GM12878 (cell line): ENCODE data around the gene LDLRAD3. TPM values are rescaled to one million over a fixed set of nuclear protein-coding genes. Genes with fewer than 3 reads are reported as not detected.

ENCODE experiments used
- ATAC-seq: fragments of 200-7000 bp; cut with Tn5 transposase; 3 replicates; pipeline ENCODE4 v1.9.1; 2020; ENCODE audit warnings: mild to moderate bottlenecking, moderate library complexity
- BruUV-seq: library from RNA; stranded (reverse); fragments of 400-500 nt; replicated peaks from 2 replicates; lab custom pipeline; 2021; lab: Mats Ljungman, UMichigan
- CTCF ChIA-PET: fragments of 300-600 bp; sonication (Branson Sonifier 250); formaldehyde crosslinking; extraction: SDS; loops from one replicate; lab custom pipeline; 2021; ENCODE audit warnings: inconsistent platforms; lab: Yijun Ruan, JAX
- POLR2A ChIA-PET: fragments of 350-600 bp; formaldehyde crosslinking; extraction: SDS; loops from one replicate; lab custom pipeline; 2021; ENCODE audit warnings: inconsistent platforms; lab: Charles Lee
- RAD21 ChIA-PET: fragments of 300-600 bp; sonication (Branson Sonifier 250); formaldehyde crosslinking; loops from one replicate; lab custom pipeline; 2023; ENCODE audit warnings: antibody characterized with exemption; ENCODE audit not compliant: unreplicated experiment; lab: Charles Lee
- SMC1A ChIA-PET: fragments of 300-600 bp; sonication (Branson Sonifier 250); formaldehyde crosslinking; loops from one replicate; lab custom pipeline; 2023; ENCODE audit not compliant: unreplicated experiment, uncharacterized antibody; lab: Charles Lee
- DNase-seq: peaks from one replicate; pipeline ENCODE4 v3.0.0-alpha.2; 2011; ENCODE audit warnings: low read depth, low spot score
- FAIRE-seq: peaks from 3 replicates; lab custom pipeline; 2011; peaks lifted over from hg19 to GRCh38; lab: Jason Lieb, UNC
- H2AFZ ChIP-seq: 2 replicates; pipeline ENCODE4 v1.6.0; 2011; ENCODE audit warnings: low read depth, low read length, control low read depth; ENCODE audit not compliant: control insufficient read depth
- H3K27ac ChIP-seq: 2 replicates; pipeline ENCODE4 v1.5.1; 2011; ENCODE audit warnings: control low read depth; ENCODE audit not compliant: control insufficient read depth, insufficient read depth
- H3K27me3 ChIP-seq, 2 experiments: replicated peaks in 1 of 2; 2 replicates each; pipeline versions ENCODE4 v1.6.0 to v1.6.1; 2011; ENCODE audit warnings: low read length in 1 of 2; ENCODE audit not compliant: control insufficient read depth in 2 of 2, insufficient read depth in 2 of 2
- H3K36me3 ChIP-seq, 2 experiments: 2 replicates each; pipeline ENCODE4 v1.5.1; 2011; ENCODE audit warnings: low read length in 1 of 2; ENCODE audit not compliant: control insufficient read depth in 2 of 2, insufficient read depth in 2 of 2
- H3K4me1 ChIP-seq: 2 replicates; pipeline ENCODE4 v1.6.1; 2011; ENCODE audit warnings: mild to moderate bottlenecking, low read length, moderate library complexity, mixed read lengths; ENCODE audit not compliant: control insufficient read depth, insufficient read depth
- H3K4me2 ChIP-seq: 2 replicates; pipeline ENCODE4 v1.6.0; 2011; ENCODE audit warnings: control low read depth; ENCODE audit not compliant: control insufficient read depth, insufficient read depth
- H3K4me3 ChIP-seq: fragments of 200-600 bp; sonication (generic); 2 replicates; pipeline ENCODE4 v1.5.1; 2016
- H3K79me2 ChIP-seq: 2 replicates; pipeline ENCODE4 v1.6.0; 2011; ENCODE audit warnings: low read length; ENCODE audit not compliant: control insufficient read depth, insufficient read depth
- H3K9ac ChIP-seq: 2 replicates; pipeline ENCODE4 v1.8.0; 2011; ENCODE audit warnings: low read length, control low read depth, mixed read lengths; ENCODE audit not compliant: control insufficient read depth, insufficient read depth
- H3K9me3 ChIP-seq: replicated peaks from 3 replicates; pipeline ENCODE4 v1.5.1; 2011; ENCODE audit warnings: mild to moderate bottlenecking, low read length; ENCODE audit not compliant: control insufficient read depth, insufficient read depth
- H4K20me1 ChIP-seq: 2 replicates; pipeline ENCODE4 v1.6.0; 2011; ENCODE audit not compliant: control insufficient read depth, insufficient read depth
- BHLHE40 ChIP-seq, 2 experiments: fragments of 450-650 bp in 1 of 2; IDR thresholded peaks; 2 replicates each; pipeline ENCODE4 v1.6.1; 2011 to 2017; ENCODE audit warnings: low read depth in 2 of 2, borderline replicate concordance in 1 of 2, improper control_type of control experiment in 1 of 2, low read length in 1 of 2, mild to moderate bottlenecking in 1 of 2
- EED ChIP-seq: sonication (generic); IDR thresholded peaks from 2 replicates; pipeline ENCODE4 v1.6.1; 2016; ENCODE audit warnings: antibody characterized with exemption, low read depth
- NR2F1 ChIP-seq: fragments of 450-650 bp; conservative IDR thresholded peaks from 2 replicates; pipeline ENCODE4 v1.6.1; 2017; ENCODE audit warnings: mild to moderate bottlenecking
- WGBS: methylation state at CpG from one replicate; pipeline ENCODE4 v1.1.6; 2016; ENCODE audit warnings: low lambda C conversion rate; ENCODE audit not compliant: insufficient replicate concordance, insufficient coverage; ENCODE audit errors: missing lambda C conversion rate; 5-methylcytosine and 5-hydroxymethylcytosine counted together
- in situ Hi-C: fragments of 300-500 bp; cut with MboI; formaldehyde crosslinking; loops from 9 replicates; pipeline ENCODE4 v1.14.3; 2018; ENCODE audit warnings: mixed read lengths
- intact Hi-C: fragments of 100-400 bp; cut with micrococcal nuclease; formaldehyde crosslinking; loops from one replicate; pipeline ENCODE4 v1.14.2; 2022; ENCODE audit not compliant: unreplicated experiment
- polyA plus RNA-seq, 11 experiments: library from polyadenylated mRNA; depleted of rRNA in 4 of 11; unstranded in 6 of 11; stranded (reverse) in 5 of 11; fragments of >200 nt; fragmentation: Nextera tagmentation in 4 of 11; fragmentation: Illumina TruSeq in 1 of 11; extraction: Ambion mirVana in 4 of 11; extraction: Trizol in 1 of 11; gene quantifications; 1 replicate in 1 of 11; 2 replicates in 10 of 11; pipeline versions ENCODE4 v1.2.1 to v1.2.3, GENCODE V29; 2011 to 2016; ENCODE audit warnings: inconsistent platforms in 2 of 11, missing spikeins in 2 of 11, low read depth in 1 of 11
- total RNA-seq, 4 experiments: library from RNA; depleted of rRNA in 3 of 4; stranded (reverse); fragments of >200 nt in 3 of 4; fragmentation: Illumina TruSeq in 1 of 4; extraction: Trizol in 1 of 4; gene quantifications; 2 replicates each; pipeline versions ENCODE4 v1.2.1 to v1.2.3, GENCODE V29; 2013 to 2021
- TF ChIP-seq, protein P1 (sequence below): IDR thresholded peaks from 2 replicates; pipeline ENCODE4 v1.6.1; 2012; ENCODE audit warnings: low read depth, low read length, improper control_type of control experiment

Gene LDLRAD3
- total and polyA plus RNA-seq, 10 of the 15 experiments (the other 5 are each of a cell fraction or from before 2014, with no cell fraction given) = 2.5 to 17.2 (median 10.7) TPM

DNA sequence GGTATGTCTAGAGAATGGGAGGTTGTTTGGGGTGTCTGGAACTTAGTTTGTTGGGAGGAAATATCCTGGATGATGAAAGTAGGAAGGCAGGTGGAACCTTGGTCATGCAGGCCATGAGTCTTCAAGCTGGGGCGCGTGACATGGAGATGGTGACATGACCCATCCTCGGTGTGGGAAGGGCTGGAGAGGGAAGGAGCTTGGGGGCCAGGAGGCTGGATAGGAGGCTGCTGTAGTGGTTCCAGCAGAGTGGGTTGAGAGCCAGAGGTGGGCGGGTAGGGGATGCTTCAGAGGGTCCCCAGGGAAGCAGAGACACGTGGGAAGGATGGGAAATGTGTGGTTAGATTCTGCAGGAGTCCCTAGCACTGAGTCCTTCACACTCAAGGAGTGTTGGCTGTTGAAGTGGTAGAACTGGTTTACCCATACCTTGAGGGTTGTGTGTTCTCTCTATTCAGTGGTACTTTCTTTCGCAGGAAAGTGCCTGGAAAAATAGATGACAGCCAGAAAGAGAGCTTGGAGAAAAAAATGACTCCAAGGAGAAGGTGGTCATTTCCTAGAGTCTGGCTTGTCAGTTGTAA, 56.8 kb downstream of the LDLRAD3 start:
- RAD21 ChIA-PET = interaction anchor here (2.1 kb wide), 1 partner anchor 179 kb away, joined by 6 read pairs; no protein-coding TSS in a partner anchor
- FAIRE-seq = no peak
- no peak for ATAC-seq

DNA sequence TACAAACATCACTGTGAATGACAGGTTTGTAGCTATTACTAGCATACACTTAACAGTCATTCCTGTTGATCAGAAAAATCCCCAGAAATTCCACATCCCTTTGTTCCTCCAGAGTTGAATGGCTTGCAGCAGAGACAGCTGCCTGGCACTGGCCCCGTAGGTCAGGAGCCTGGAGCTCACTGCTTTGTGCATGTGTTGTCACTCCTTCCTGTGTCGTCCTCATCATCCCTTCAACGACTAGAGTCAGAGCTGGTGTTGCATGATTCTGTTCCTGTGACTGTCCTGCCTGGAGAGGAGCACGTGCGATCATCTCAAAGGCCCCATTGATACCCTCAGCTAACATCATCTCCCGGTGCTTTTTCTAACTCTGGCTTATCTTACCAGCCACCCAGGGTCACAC, 58.3 kb downstream of the LDLRAD3 start:
- Histone ChIP-seq H3K27me3 (no peaks in the 10 kb centered on the region), H3K27ac (no peak overlapping the region), H3K9ac (no peak overlapping the region), H3K9me3 (peaks cover 2% of the 10 kb centered on the region; the same call in 2 of the 3 replicates), H2AFZ (no peak overlapping the region), H4K20me1 (no peaks in the 10 kb centered on the region), H3K4me1 (peaks cover 11% of the 10 kb centered on the region)
- SMC1A ChIA-PET = interaction anchor here (0.5 to 1.6 kb wide), 10 partner anchors 11 to 221 kb away, joined by 3 to 5 read pairs (median 3); no protein-coding TSS in a partner anchor
- ATAC-seq = no peak
- in situ Hi-C loops (no loop called here), intact Hi-C loops (no loop called here)
- POLR2A ChIA-PET = interaction anchor here (0.6 to 0.7 kb wide), 2 partner anchors 20 to 86 kb away, joined by 3 read pairs; no protein-coding TSS in a partner anchor
- no TSS peak for BruUV-seq
- no peak for DNase-seq
- WGBS = 48% methylated on average over 6 of the region's 6 CpGs
- FAIRE-seq = no peak
- CTCF ChIA-PET = interaction anchor here (1.0 to 2.6 kb wide), 6 partner anchors 8 to 180 kb away, joined by 3 to 8 read pairs (median 4); no protein-coding TSS in a partner anchor
- TF ChIP-seq EED = peak; percentile 53
- no peak for TF ChIP-seq BHLHE40 (IDR thresholded peaks at IDR 0.05; ENCODE audit: borderline replicate concordance in 1 of 2, low read depth in 2 of 2, low read length in 1 of 2)
- TF ChIP-seq, all 136 proteins: peak for 1
- Histone ChIP-seq H3K79me2 (no peaks in the 10 kb centered on the region), H3K4me3 (no peak overlapping the region), H3K36me3 (no peaks in the 10 kb centered on the region; a peak in 1 of 4 replicates), H3K4me2 (no peak overlapping the region)
- RAD21 ChIA-PET = interaction anchor here (1.2 to 2.1 kb wide), 2 partner anchors 9 to 180 kb away, joined by 4 to 6 read pairs; no protein-coding TSS in a partner anchor

More for the DNA sequence above, 56.8 kb downstream of the LDLRAD3 start:
- Histone ChIP-seq H4K20me1 (no peaks in the 10 kb centered on the region), H3K27ac (no peak overlapping the region), H3K4me3 (no peak overlapping the region), H3K4me2 (no peak overlapping the region), H3K9ac (no peak overlapping the region), H3K79me2 (no peaks in the 10 kb centered on the region), H3K4me1 (peaks cover 11% of the 10 kb centered on the region), H3K27me3 (no peaks in the 10 kb centered on the region), H2AFZ (no peak overlapping the region), H3K36me3 (no peaks in the 10 kb centered on the region; a peak in 1 of 4 replicates), H3K9me3 (peaks cover 2% of the 10 kb centered on the region; the same call in 2 of the 3 replicates)
- in situ Hi-C loops (no loop called here), intact Hi-C loops (no loop called here)
- 54% methylated on average over 6 of the region's 6 CpGs for WGBS
- CTCF ChIA-PET = interaction anchor here (1.3 to 2.6 kb wide), 3 partner anchors 10 to 179 kb away, joined by 3 to 8 read pairs (median 3); no protein-coding TSS in a partner anchor
- SMC1A ChIA-PET = interaction anchor here (1.3 to 1.5 kb wide), 2 partner anchors 32 to 63 kb away, joined by 3 to 5 read pairs; no protein-coding TSS in a partner anchor
- no peak for DNase-seq
- BruUV-seq = no TSS peak
- no peak for TF ChIP-seq NR2F1
- TF ChIP-seq, protein P1, sequence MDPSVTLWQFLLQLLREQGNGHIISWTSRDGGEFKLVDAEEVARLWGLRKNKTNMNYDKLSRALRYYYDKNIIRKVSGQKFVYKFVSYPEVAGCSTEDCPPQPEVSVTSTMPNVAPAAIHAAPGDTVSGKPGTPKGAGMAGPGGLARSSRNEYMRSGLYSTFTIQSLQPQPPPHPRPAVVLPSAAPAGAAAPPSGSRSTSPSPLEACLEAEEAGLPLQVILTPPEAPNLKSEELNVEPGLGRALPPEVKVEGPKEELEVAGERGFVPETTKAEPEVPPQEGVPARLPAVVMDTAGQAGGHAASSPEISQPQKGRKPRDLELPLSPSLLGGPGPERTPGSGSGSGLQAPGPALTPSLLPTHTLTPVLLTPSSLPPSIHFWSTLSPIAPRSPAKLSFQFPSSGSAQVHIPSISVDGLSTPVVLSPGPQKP = no peak
- POLR2A ChIA-PET = no interaction called here
